ENCODE data around the gene SLC7A1. TPM values are rescaled to one million over a fixed set of nuclear protein-coding genes. Genes with fewer than 3 reads are reported as not detected.

SLC7A1 gene
- total RNA-seq, 1 experiment from 2014 or later = 24.7 TPM

DNA sequence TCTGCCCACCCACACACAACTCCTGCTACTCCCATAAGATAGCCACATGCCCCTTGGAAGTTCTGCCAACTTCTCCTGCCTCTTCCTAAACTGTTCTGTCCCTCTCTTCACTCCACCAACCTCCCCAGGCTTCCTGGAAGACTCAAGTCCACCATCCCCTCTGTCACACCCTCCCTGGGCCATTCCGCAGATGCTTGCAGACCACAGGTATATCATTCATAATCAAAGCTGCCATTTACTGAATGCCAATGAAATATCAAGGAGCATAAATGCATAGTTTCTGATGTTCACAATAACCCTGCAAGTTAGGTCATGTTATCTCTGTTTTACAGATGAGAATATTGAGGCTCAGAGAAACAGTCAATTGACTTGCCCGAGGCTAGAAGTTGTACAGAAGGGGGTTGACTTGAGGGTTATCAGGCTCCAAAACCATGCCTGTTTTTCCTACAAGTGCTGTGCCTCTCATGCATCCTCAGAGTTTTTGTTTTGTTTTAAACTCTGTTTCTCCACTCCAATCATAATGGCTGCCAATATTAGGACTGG lies 135.6 kb downstream of the SLC7A1 start:
- DNase-seq (ENCODE audit: low read depth) = no peak

Data from HT1080 (cell line).